Measurements from ENCODE around the gene PEAK1. TPM values are rescaled to one million over a fixed set of nuclear protein-coding genes. Genes with fewer than 3 reads are reported as not detected.

The PEAK1 gene
- total RNA-seq, 1 donor: 133 TPM

- Histone ChIP-seq H3K27me3 (ENCODE audit: insufficient read depth, low read length) (no peaks in the 10 kb centered on the region), H3K27ac (ENCODE audit: low read depth, low read length) (no peak overlapping the region), H3K79me2 (ENCODE audit: insufficient read depth, low read length) (peaks cover 89% of the 10 kb centered on the region), H3K9me3 (ENCODE audit: low read depth, low read length) (no peaks in the 10 kb centered on the region), H3K4me3 (ENCODE audit: insufficient read depth, low read length) (no peak overlapping the region), H2AFZ (ENCODE audit: low read length) (no peak overlapping the region), H4K20me1 (ENCODE audit: insufficient read depth, low read length) (peaks cover 32% of the 10 kb centered on the region), H3K4me2 (ENCODE audit: insufficient read depth, low read length) (no peak overlapping the region), H3K4me1 (ENCODE audit: insufficient read depth, low read length) (peaks cover 5% of the 10 kb centered on the region), H3K36me3 (ENCODE audit: insufficient read depth, low read length) (no peaks in the 10 kb centered on the region)
- no peak for TF ChIP-seq CTCF (IDR thresholded peaks at IDR 0.05; ENCODE audit: extremely low read depth, low read depth, low read length)
- DNase-seq (ENCODE audit: insufficient read length, low spot score, missing footprints): no peak
Observed at GRCh38 chr15:77426377-77426776, 6.5 kb upstream of the PEAK1 start.

GRCh38 chr15:77425104-77425503 lies 5.2 kb upstream of the PEAK1 start:
- Histone ChIP-seq H4K20me1 (ENCODE audit: insufficient read depth, low read length) (peaks cover 29% of the 10 kb centered on the region), H3K36me3 (ENCODE audit: insufficient read depth, low read length) (no peaks in the 10 kb centered on the region), H3K27ac (ENCODE audit: low read depth, low read length) (no peak overlapping the region), H2AFZ (ENCODE audit: low read length) (no peak overlapping the region), H3K79me2 (ENCODE audit: insufficient read depth, low read length) (peaks cover 88% of the 10 kb centered on the region), H3K4me3 (ENCODE audit: insufficient read depth, low read length) (no peak overlapping the region), H3K27me3 (ENCODE audit: insufficient read depth, low read length) (no peaks in the 10 kb centered on the region), H3K4me2 (ENCODE audit: insufficient read depth, low read length) (no peak overlapping the region), H3K4me1 (ENCODE audit: insufficient read depth, low read length) (peaks cover 5% of the 10 kb centered on the region), H3K9me3 (ENCODE audit: low read depth, low read length) (no peaks in the 10 kb centered on the region)
- DNase-seq (ENCODE audit: insufficient read length, low spot score, missing footprints): no peak
- TF ChIP-seq CTCF (IDR thresholded peaks at IDR 0.05; ENCODE audit: extremely low read depth, low read depth, low read length): no peak

GRCh38 chr15:77421370-77421700 lies 1.4 kb upstream of the PEAK1 start:
- Histone ChIP-seq H3K4me2 (ENCODE audit: insufficient read depth, low read length) (peak overlapping the region; percentile 94), H3K9me3 (ENCODE audit: low read depth, low read length) (no peaks in the 10 kb centered on the region), H3K27ac (ENCODE audit: low read depth, low read length) (peak overlapping the region; percentile 98), H2AFZ (ENCODE audit: low read length) (no peak overlapping the region), H3K79me2 (ENCODE audit: insufficient read depth, low read length) (peaks cover 90% of the 10 kb centered on the region), H3K36me3 (ENCODE audit: insufficient read depth, low read length) (no peaks in the 10 kb centered on the region), H4K20me1 (ENCODE audit: insufficient read depth, low read length) (peaks cover 34% of the 10 kb centered on the region), H3K4me1 (ENCODE audit: insufficient read depth, low read length) (peaks cover 24% of the 10 kb centered on the region), H3K27me3 (ENCODE audit: insufficient read depth, low read length) (no peaks in the 10 kb centered on the region), H3K4me3 (ENCODE audit: insufficient read depth, low read length) (peak overlapping the region; percentile 99)
- DNase-seq (ENCODE audit: insufficient read length, low spot score, missing footprints): peak; percentile 38
- no peak for TF ChIP-seq CTCF (IDR thresholded peaks at IDR 0.05; ENCODE audit: extremely low read depth, low read depth, low read length)

- Histone ChIP-seq H3K4me3 (ENCODE audit: insufficient read depth, low read length) (peak within 1 kb of the TSS; percentile 99), H4K20me1 (ENCODE audit: insufficient read depth, low read length) (peaks cover 39% of the 10 kb centered on the region), H3K4me2 (ENCODE audit: insufficient read depth, low read length) (peak within 1 kb of the TSS; percentile 94), H3K79me2 (ENCODE audit: insufficient read depth, low read length) (peaks cover 90% of the 10 kb centered on the region), H3K27ac (ENCODE audit: low read depth, low read length) (peak within 1 kb of the TSS; percentile 98), H3K4me1 (ENCODE audit: insufficient read depth, low read length) (peaks cover 29% of the 10 kb centered on the region), H3K36me3 (ENCODE audit: insufficient read depth, low read length) (no peaks in the 10 kb centered on the region), H3K9me3 (ENCODE audit: low read depth, low read length) (no peaks in the 10 kb centered on the region), H3K27me3 (ENCODE audit: insufficient read depth, low read length) (no peaks in the 10 kb centered on the region), H2AFZ (ENCODE audit: low read length) (peak within 1 kb of the TSS; percentile 97)
- TF ChIP-seq CTCF (IDR thresholded peaks at IDR 0.05; ENCODE audit: extremely low read depth, low read depth, low read length): no peak
- peak; percentile 93 for DNase-seq (ENCODE audit: insufficient read length, low spot score, missing footprints)
Observed at GRCh38 chr15:77420610-77421369, 886 bp upstream of the PEAK1 start, which contains the start of gene HMG20A. Gene HMG20A, plus strand, starts transcription at chr15:77420888. Its CDS starts 37,520 bp downstream, at chr15:77458408.

All from osteoblast (primary cell).